Measurements from ENCODE around the gene SCRN1.

Gene SCRN1

GRCh38 chr7:30026229-30027064 is 36.8 kb upstream of the SCRN1 start, which contains the start of gene FKBP14:
Gene FKBP14 (minus strand): TSS chr7:30026702. CDS start chr7:30026508, 194 bp downstream.
- peaks cover 16% of the 10 kb centered on the region; the same call in 1 of the 2 replicates for H3K4me1 ChIP-seq (ENCODE audit: insufficient read depth, low read length)
- no peaks in the 10 kb centered on the region for H3K9me3 ChIP-seq (ENCODE audit: insufficient read depth, low read depth, low read length)

DNA sequence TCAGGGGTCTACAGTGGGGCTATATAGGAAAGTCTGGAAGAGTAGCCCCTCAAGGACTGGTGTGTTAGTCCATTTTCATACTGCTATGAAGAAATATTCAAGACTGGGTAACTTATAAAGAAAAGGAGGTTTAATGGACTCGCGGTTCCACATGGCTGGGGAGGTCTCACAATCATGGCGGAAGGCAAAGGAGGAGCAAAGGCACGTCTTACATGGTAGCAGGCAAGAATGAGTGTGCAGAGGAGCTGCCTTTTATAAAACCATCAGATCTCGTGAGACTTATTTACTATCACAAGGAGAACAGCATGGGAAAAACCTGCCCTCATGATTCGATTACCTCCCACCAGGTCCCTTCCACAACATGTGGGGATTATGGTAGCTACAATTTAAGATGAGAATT is 33.9 kb upstream of the SCRN1 start:
- no peak overlapping the region for H3K9ac ChIP-seq (ENCODE audit: low read depth, low read length)
- no peaks in the 10 kb centered on the region for H3K27me3 ChIP-seq (ENCODE audit: insufficient read depth, low read length)
- H3K9me3 ChIP-seq (ENCODE audit: insufficient read depth, low read depth, low read length): no peaks in the 10 kb centered on the region
- H3K4me3 ChIP-seq (ENCODE audit: low read length): no peak overlapping the region
- no peak overlapping the region for H3K27ac ChIP-seq (ENCODE audit: low read length)
- H3K4me1 ChIP-seq (ENCODE audit: insufficient read depth, low read length): no peaks in the 10 kb centered on the region; the same call in 1 of the 2 replicates
- peaks cover 14% of the 10 kb centered on the region for H3K36me3 ChIP-seq (ENCODE audit: insufficient read depth, low read depth, low read length)

More at GRCh38 chr7:30026229-30027064, 36.8 kb upstream of the SCRN1 start, which contains the start of gene FKBP14:
- H3K27me3 ChIP-seq (ENCODE audit: insufficient read depth, low read length): no peaks in the 10 kb centered on the region
- peak within 1 kb of the TSS; percentile 76; the same call in 1 of the 2 replicates for H3K9ac ChIP-seq (ENCODE audit: low read depth, low read length)
- H3K4me3 ChIP-seq (ENCODE audit: low read length): peak within 1 kb of the TSS; percentile 89
- H3K27ac ChIP-seq (ENCODE audit: low read length): peak within 1 kb of the TSS; percentile 19
- H3K36me3 ChIP-seq (ENCODE audit: insufficient read depth, low read depth, low read length): no peaks in the 10 kb centered on the region; the same call in 1 of the 2 replicates

GRCh38 chr7:30022991-30023390 is 33.4 kb upstream of the SCRN1 start:
- H3K27ac ChIP-seq (ENCODE audit: low read length): no peak overlapping the region
- H3K27me3 ChIP-seq (ENCODE audit: insufficient read depth, low read length): no peaks in the 10 kb centered on the region
- no peaks in the 10 kb centered on the region for H3K9me3 ChIP-seq (ENCODE audit: insufficient read depth, low read depth, low read length)
- no peak overlapping the region for H3K9ac ChIP-seq (ENCODE audit: low read depth, low read length)
- H3K4me1 ChIP-seq (ENCODE audit: insufficient read depth, low read length): no peaks in the 10 kb centered on the region; the same call in 1 of the 2 replicates
- H3K4me3 ChIP-seq (ENCODE audit: low read length): no peak overlapping the region
- H3K36me3 ChIP-seq (ENCODE audit: insufficient read depth, low read depth, low read length): peaks cover 20% of the 10 kb centered on the region

DNA sequence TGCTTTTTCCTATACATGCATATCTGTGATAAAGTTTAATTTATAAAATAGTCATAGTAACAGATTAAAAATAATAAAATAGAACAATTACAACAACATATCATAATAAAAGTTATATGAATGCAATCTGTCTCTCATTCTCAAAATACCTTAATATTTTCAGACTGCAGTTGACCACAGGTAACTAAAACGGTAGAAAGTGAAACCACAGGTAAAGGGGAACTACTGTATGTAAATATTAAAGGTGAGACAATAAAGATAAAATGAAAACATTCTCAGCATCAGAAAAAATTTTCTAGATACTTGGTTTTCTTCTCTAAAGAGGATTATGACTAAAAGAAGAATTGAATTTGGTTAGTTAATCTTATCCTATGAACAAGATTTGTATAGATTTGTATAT is 30.9 kb upstream of the SCRN1 start:
- peaks cover 31% of the 10 kb centered on the region for H3K36me3 ChIP-seq (ENCODE audit: insufficient read depth, low read depth, low read length)
- H3K9me3 ChIP-seq (ENCODE audit: insufficient read depth, low read depth, low read length): no peaks in the 10 kb centered on the region
- H3K27me3 ChIP-seq (ENCODE audit: insufficient read depth, low read length): no peaks in the 10 kb centered on the region
- H3K9ac ChIP-seq (ENCODE audit: low read depth, low read length): no peak overlapping the region
- no peak overlapping the region for H3K4me3 ChIP-seq (ENCODE audit: low read length)
- H3K27ac ChIP-seq (ENCODE audit: low read length): no peak overlapping the region
- no peaks in the 10 kb centered on the region for H3K4me1 ChIP-seq (ENCODE audit: insufficient read depth, low read length)

- no peak overlapping the region for H3K4me3 ChIP-seq (ENCODE audit: low read length)
- H3K4me1 ChIP-seq (ENCODE audit: insufficient read depth, low read length): no peaks in the 10 kb centered on the region
- H3K9me3 ChIP-seq (ENCODE audit: insufficient read depth, low read depth, low read length): no peaks in the 10 kb centered on the region
- no peak overlapping the region for H3K9ac ChIP-seq (ENCODE audit: low read depth, low read length)
- no peaks in the 10 kb centered on the region for H3K27me3 ChIP-seq (ENCODE audit: insufficient read depth, low read length)
- H3K27ac ChIP-seq (ENCODE audit: low read length): no peak overlapping the region
- peaks cover 31% of the 10 kb centered on the region for H3K36me3 ChIP-seq (ENCODE audit: insufficient read depth, low read depth, low read length)
Observed at GRCh38 chr7:30019960-30020359, 30.4 kb upstream of the SCRN1 start.

GRCh38 chr7:30019387-30019786 is 29.8 kb upstream of the SCRN1 start:
- H3K4me1 ChIP-seq (ENCODE audit: insufficient read depth, low read length): no peaks in the 10 kb centered on the region
- peaks cover 34% of the 10 kb centered on the region for H3K36me3 ChIP-seq (ENCODE audit: insufficient read depth, low read depth, low read length)
- no peaks in the 10 kb centered on the region for H3K9me3 ChIP-seq (ENCODE audit: insufficient read depth, low read depth, low read length)
- H3K4me3 ChIP-seq (ENCODE audit: low read length): no peak overlapping the region
- H3K27ac ChIP-seq (ENCODE audit: low read length): no peak overlapping the region
- H3K27me3 ChIP-seq (ENCODE audit: insufficient read depth, low read length): no peaks in the 10 kb centered on the region
- H3K9ac ChIP-seq (ENCODE audit: low read depth, low read length): no peak overlapping the region

GRCh38 chr7:30018451-30018850 is 28.9 kb upstream of the SCRN1 start:
- H3K27me3 ChIP-seq (ENCODE audit: insufficient read depth, low read length): no peaks in the 10 kb centered on the region
- H3K4me1 ChIP-seq (ENCODE audit: insufficient read depth, low read length): no peaks in the 10 kb centered on the region
- no peaks in the 10 kb centered on the region for H3K9me3 ChIP-seq (ENCODE audit: insufficient read depth, low read depth, low read length)
- no peak overlapping the region for H3K9ac ChIP-seq (ENCODE audit: low read depth, low read length)
- no peak overlapping the region for H3K4me3 ChIP-seq (ENCODE audit: low read length)
- peaks cover 43% of the 10 kb centered on the region for H3K36me3 ChIP-seq (ENCODE audit: insufficient read depth, low read depth, low read length)
- H3K27ac ChIP-seq (ENCODE audit: low read length): no peak overlapping the region

GRCh38 chr7:30012757-30013156 is 23.2 kb upstream of the SCRN1 start:
- Histone ChIP-seq H3K4me3 (ENCODE audit: low read length) (no peak overlapping the region), H3K9me3 (ENCODE audit: insufficient read depth, low read depth, low read length) (no peaks in the 10 kb centered on the region), H3K9ac (ENCODE audit: low read depth, low read length) (no peak overlapping the region), H3K27me3 (ENCODE audit: insufficient read depth, low read length) (no peaks in the 10 kb centered on the region), H3K27ac (ENCODE audit: low read length) (no peak overlapping the region), H3K36me3 (ENCODE audit: insufficient read depth, low read depth, low read length) (peaks cover 32% of the 10 kb centered on the region), H3K4me1 (ENCODE audit: insufficient read depth, low read length) (no peaks in the 10 kb centered on the region)

DNA sequence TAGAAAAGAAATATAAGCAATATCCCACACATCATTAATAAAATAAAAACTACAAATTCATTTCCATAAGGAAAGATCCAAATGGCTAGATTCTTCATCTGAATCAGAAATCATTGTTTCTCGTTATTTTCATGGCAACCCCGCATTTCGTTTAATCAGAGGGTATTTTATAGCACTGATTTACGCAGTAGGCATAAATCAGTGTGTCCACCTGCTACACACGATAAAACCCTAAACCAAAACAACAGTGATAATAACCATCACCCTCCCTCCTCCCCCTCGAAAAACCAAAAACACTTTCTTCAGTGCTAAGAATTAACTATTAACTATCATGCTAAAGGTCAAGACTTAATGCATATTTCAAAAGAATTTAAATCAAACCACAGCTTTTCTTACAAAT is 20.4 kb upstream of the SCRN1 start:
- Histone ChIP-seq H3K4me3 (ENCODE audit: low read length) (no peak overlapping the region), H3K36me3 (ENCODE audit: insufficient read depth, low read depth, low read length) (peaks cover 22% of the 10 kb centered on the region), H3K4me1 (ENCODE audit: insufficient read depth, low read length) (peaks cover 8% of the 10 kb centered on the region), H3K27me3 (ENCODE audit: insufficient read depth, low read length) (no peaks in the 10 kb centered on the region), H3K27ac (ENCODE audit: low read length) (no peak overlapping the region), H3K9ac (ENCODE audit: low read depth, low read length) (no peak overlapping the region), H3K9me3 (ENCODE audit: insufficient read depth, low read depth, low read length) (no peaks in the 10 kb centered on the region)

GRCh38 chr7:30005464-30005863 is 15.9 kb upstream of the SCRN1 start:
- Histone ChIP-seq H3K4me3 (ENCODE audit: low read length) (no peak overlapping the region; the same call in 1 of the 2 replicates), H3K27me3 (ENCODE audit: insufficient read depth, low read length) (no peaks in the 10 kb centered on the region), H3K27ac (ENCODE audit: low read length) (no peak overlapping the region), H3K36me3 (ENCODE audit: insufficient read depth, low read depth, low read length) (no peaks in the 10 kb centered on the region), H3K9ac (ENCODE audit: low read depth, low read length) (no peak overlapping the region; the same call in 1 of the 2 replicates), H3K9me3 (ENCODE audit: insufficient read depth, low read depth, low read length) (no peaks in the 10 kb centered on the region), H3K4me1 (ENCODE audit: insufficient read depth, low read length) (peaks cover 14% of the 10 kb centered on the region)

- H3K4me3 ChIP-seq (ENCODE audit: low read length): no peak overlapping the region
- H3K27ac ChIP-seq (ENCODE audit: low read length): no peak overlapping the region
- no peaks in the 10 kb centered on the region for H3K27me3 ChIP-seq (ENCODE audit: insufficient read depth, low read length)
- no peaks in the 10 kb centered on the region for H3K36me3 ChIP-seq (ENCODE audit: insufficient read depth, low read depth, low read length)
- H3K4me1 ChIP-seq (ENCODE audit: insufficient read depth, low read length): peaks cover 14% of the 10 kb centered on the region
- no peaks in the 10 kb centered on the region for H3K9me3 ChIP-seq (ENCODE audit: insufficient read depth, low read depth, low read length)
- no peak overlapping the region for H3K9ac ChIP-seq (ENCODE audit: low read depth, low read length)
Observed at GRCh38 chr7:30003098-30003497, 13.5 kb upstream of the SCRN1 start.

- no peak overlapping the region for H3K4me3 ChIP-seq (ENCODE audit: low read length)
- H3K9me3 ChIP-seq (ENCODE audit: insufficient read depth, low read depth, low read length): no peaks in the 10 kb centered on the region
- H3K4me1 ChIP-seq (ENCODE audit: insufficient read depth, low read length): peaks cover 14% of the 10 kb centered on the region
- H3K27me3 ChIP-seq (ENCODE audit: insufficient read depth, low read length): no peaks in the 10 kb centered on the region
- H3K36me3 ChIP-seq (ENCODE audit: insufficient read depth, low read depth, low read length): no peaks in the 10 kb centered on the region
- no peak overlapping the region for H3K9ac ChIP-seq (ENCODE audit: low read depth, low read length)
- H3K27ac ChIP-seq (ENCODE audit: low read length): no peak overlapping the region
Observed at GRCh38 chr7:30001998-30002397, 12.4 kb upstream of the SCRN1 start.

All from iPS-20b (cell line).